ENCODE results near the gene NDUFA13.

NDUFA13 gene

DNA sequence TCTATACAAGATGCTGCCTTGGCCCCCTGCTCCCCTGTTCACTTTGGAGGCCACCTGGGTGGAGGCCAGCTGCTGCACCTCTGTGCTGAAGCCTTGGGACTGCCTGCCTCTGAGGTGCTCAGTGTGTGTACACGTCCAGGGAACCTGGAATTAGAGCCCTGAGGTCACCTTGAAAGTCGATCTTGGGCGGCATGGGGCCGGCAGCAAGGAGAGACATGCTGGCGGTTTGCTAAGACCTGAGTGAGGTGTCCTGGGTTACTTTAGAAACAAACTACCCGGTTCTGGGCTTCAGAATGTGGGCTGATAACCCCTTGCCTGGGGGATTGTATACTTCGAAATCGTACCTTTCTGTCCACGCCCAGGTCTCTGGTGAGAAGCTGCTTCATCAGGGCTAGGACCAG lies 26.2 kb upstream of the NDUFA13 start:
- in situ Hi-C loops (cut with MboI; ENCODE audit: low pct_unique_long_range_greater_than_20kb, low sequenced_read_pairs, unreplicated experiment) = loop anchor here (5.0 to 25.0 kb wide), 2 partner anchors 123 to 328 kb away; partner anchors contain the start of gene MEF2B
- DNase-seq (ENCODE audit: low spot score) = no peak
- TF ChIP-seq, protein P1, sequence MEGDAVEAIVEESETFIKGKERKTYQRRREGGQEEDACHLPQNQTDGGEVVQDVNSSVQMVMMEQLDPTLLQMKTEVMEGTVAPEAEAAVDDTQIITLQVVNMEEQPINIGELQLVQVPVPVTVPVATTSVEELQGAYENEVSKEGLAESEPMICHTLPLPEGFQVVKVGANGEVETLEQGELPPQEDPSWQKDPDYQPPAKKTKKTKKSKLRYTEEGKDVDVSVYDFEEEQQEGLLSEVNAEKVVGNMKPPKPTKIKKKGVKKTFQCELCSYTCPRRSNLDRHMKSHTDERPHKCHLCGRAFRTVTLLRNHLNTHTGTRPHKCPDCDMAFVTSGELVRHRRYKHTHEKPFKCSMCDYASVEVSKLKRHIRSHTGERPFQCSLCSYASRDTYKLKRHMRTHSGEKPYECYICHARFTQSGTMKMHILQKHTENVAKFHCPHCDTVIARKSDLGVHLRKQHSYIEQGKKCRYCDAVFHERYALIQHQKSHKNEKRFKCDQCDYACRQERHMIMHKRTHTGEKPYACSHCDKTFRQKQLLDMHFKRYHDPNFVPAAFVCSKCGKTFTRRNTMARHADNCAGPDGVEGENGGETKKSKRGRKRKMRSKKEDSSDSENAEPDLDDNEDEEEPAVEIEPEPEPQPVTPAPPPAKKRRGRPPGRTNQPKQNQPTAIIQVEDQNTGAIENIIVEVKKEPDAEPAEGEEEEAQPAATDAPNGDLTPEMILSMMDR (IDR thresholded peaks at IDR 0.05; ENCODE audit: extremely low read depth, insufficient read depth, missing control alignments) = no peak

DNA sequence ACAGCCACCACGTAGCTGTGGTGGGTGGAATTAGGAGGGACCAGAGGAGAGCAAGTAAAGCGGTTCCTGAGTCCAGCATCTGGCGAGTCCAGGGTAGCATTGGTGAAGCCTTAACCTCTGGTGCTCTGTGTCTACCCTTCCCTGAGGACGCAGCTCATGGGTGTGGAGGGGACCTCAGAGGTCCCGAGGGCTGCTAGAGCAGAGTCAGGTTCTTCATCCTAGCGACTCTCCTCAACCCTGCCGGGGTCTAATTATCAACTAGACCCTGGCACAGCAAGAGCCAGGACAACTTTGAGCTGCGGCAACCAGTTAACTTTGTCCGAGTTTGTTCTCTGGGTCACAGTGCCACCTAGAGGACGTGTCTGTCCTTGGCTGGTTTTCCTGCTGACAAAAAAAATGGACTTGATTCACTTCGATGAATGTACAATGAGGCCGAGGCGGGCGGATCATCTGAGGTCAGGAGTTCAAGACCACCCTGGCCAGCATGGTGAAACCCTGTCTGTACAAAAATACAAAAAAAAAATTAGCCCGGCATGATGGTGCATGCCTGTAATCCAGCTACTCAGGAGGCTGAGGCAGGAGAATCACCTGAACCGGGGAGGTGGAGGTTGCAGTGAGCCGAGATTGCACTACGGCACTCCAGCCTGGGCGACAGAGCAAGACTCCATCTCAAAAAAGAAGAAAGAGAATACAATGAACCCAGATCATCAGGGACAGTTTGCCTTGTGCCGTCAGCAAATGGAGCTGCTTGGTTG lies 25.6 kb upstream of the NDUFA13 start:
- in situ Hi-C loops (cut with MboI; ENCODE audit: low pct_unique_long_range_greater_than_20kb, low sequenced_read_pairs, unreplicated experiment) = loop anchor here (5.0 to 25.0 kb wide), 2 partner anchors 123 to 328 kb away; partner anchors contain the start of gene MEF2B
- TF ChIP-seq, protein P1 (IDR thresholded peaks at IDR 0.05; ENCODE audit: extremely low read depth, insufficient read depth, missing control alignments) = peak; percentile 86
- peak; percentile 88 for DNase-seq (ENCODE audit: low spot score)

DNA sequence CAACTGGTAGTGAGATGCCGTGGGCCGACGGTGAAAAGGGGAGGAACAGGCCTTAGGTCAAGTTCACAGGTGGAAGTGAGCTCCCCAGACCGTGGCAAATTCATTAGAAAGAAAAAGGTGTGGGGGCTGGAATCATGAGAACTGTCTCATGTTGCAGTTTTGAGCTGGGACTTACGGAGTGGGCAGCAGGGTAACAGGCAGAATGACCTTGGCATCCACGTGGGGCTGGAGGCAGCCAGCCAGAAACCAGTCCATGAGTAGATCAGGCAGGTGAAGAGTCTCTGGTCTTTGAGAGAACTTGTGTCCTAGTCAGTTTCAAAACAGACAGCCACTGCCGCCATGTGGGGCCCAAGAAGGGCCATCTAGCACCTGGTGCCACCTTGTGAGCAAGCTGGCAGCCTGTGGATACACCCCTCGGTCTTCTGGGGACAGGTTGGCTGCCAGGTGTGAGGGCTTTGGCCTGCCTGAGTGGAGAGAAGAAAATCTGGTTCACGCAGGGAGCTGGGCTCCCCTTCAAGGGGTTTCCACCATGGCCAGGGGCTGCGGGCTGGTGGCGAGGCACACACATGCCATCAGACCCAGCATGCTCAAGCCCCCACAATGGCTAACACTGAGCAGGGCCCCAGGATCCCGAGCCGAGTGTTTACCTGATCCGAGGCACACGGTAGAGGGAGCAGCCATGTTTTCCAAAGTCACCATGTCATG lies 24.6 kb upstream of the NDUFA13 start:
- DNase-seq (ENCODE audit: low spot score) = no peak
- TF ChIP-seq, protein P1 (IDR thresholded peaks at IDR 0.05; ENCODE audit: extremely low read depth, insufficient read depth, missing control alignments) = no peak
- in situ Hi-C loops (cut with MboI; ENCODE audit: low pct_unique_long_range_greater_than_20kb, low sequenced_read_pairs, unreplicated experiment) = loop anchor here (5.0 to 25.0 kb wide), 2 partner anchors 124 to 329 kb away; partner anchors contain the start of gene MEF2B

DNA sequence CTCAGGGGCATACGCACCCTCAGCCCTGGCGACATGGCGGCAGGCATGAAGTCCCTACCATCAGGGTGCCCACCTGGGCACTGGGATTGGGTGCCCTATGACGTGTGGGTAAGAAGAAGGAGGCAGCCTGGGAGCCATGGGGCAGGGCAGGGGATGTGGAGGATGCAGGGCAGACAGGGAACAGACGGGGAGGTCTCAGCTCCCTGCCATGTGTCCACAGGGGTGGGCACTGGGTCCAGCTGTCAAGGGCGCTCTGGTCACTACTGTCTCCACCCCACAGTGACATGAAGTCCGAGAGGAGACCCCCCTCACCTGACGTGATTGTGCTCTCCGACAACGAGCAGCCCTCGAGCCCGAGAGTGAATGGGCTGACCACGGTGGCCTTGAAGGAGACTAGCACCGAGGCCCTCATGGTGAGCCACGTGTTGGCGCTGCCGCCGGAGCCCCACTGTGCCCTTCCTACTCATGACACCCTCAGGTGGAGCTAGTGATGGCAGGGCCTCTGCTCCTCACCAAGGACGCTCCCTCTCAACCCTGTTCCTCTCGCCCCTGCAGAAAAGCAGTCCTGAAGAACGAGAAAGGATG lies 23.9 kb upstream of the NDUFA13 start:
- in situ Hi-C loops (cut with MboI; ENCODE audit: low pct_unique_long_range_greater_than_20kb, low sequenced_read_pairs, unreplicated experiment) = loop anchor here (5.0 to 25.0 kb wide), 2 partner anchors 125 to 330 kb away; partner anchors contain the start of gene MEF2B
- DNase-seq (ENCODE audit: low spot score) = no peak

DNA sequence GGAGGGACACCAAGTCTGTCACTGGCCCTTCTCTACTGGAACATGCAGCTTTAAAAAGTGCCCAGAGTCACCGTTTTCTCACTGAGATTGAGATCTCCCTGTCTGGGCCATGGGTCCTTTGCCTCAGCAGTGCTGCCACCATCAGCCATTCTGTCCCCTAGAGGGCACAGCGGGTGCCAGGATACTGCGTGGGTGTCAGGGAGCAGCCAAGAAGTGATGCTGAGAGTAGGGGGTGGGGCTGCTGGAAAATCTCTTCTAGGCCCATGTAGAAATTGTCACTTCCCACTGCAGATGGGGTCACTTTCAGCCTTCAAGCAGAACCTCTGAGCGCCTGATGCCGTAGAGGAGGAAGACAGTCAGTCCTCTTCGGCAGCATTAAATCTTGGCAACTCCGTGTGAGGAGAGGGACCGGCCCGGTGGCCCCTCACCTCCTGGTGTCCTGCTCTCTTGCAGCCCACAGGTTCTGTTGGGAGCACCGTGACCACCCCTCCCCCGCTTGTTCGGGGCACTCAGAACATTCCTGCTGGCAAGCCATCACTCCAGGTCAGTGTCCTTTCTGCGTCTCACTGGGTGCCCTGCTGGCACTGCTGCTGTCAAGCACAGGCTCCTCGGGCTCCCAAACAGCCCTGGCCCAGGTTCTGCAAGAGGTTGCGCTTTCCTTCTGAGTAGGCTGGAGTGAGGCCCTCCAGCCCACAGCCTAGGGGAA lies 22.0 kb upstream of the NDUFA13 start:
- in situ Hi-C loops (cut with MboI; ENCODE audit: low pct_unique_long_range_greater_than_20kb, low sequenced_read_pairs, unreplicated experiment) = loop anchor here (5.0 to 25.0 kb wide), 2 partner anchors 127 to 332 kb away; partner anchors contain the start of gene MEF2B
- no peak for DNase-seq (ENCODE audit: low spot score)
- TF ChIP-seq, protein P1 (IDR thresholded peaks at IDR 0.05; ENCODE audit: extremely low read depth, insufficient read depth, missing control alignments) = no peak

More for the DNA sequence above, 23.9 kb upstream of the NDUFA13 start:
- TF ChIP-seq, protein P1 (IDR thresholded peaks at IDR 0.05; ENCODE audit: extremely low read depth, insufficient read depth, missing control alignments) = no peak
